Naive thymus-derived CD8-positive, alpha-beta T cell (primary cell): Measurements from ENCODE around the gene DOCK11. TPM values are rescaled to one million over a fixed set of nuclear protein-coding genes. Genes with fewer than 3 reads are reported as not detected.
A peak's percentile ranks its signal among the peaks of the same experiment; 100 is the strongest.
"Not testable (repeated sequence)": the region's sequence is repeated elsewhere in the genome, so short reads cannot be mapped to it uniquely, and the experiment has no call there.

Experiments
- ATAC-seq, 2 donors: fragments of 150-1000 bp; cut with Tn5 transposase in 1 of 2; sonication (Bioruptor Pico), chemical (Tn5 transposase) in 1 of 2; 1 replicate in 1 of 2; 2 replicates in 1 of 2; pipeline ENCODE4 v1.10.0; 2021; ENCODE audit warnings: mild to moderate bottlenecking in 2 of 2, moderate library complexity in 2 of 2
- POLR2A ChIA-PET: fragments of 350-600 bp; sonication (Branson Sonifier 250); formaldehyde crosslinking; loops from one replicate; lab custom pipeline; 2021; ENCODE audit warnings: antibody characterized with exemption; lab: Charles Lee
- DNase-seq, 10 donors: peaks; one replicate each; pipeline versions ENCODE4 v3.0.0 to v3.0.0-alpha.2; 2020 to 2022
- H3K27ac Mint-ChIP-seq, 10 donors: one replicate each; pipeline ENCODE4 v1.8.0; 2020 to 2022; ENCODE audit warnings: mild to moderate bottlenecking in 10 of 10, mixed read lengths in 10 of 10, moderate library complexity in 4 of 10, inconsistent platforms in 1 of 10
- H3K27me3 Mint-ChIP-seq, 5 donors: one replicate each; pipeline ENCODE4 v1.8.0; 2021 to 2022; ENCODE audit warnings: mixed read lengths in 5 of 5
- H3K36me3 Mint-ChIP-seq, 3 donors: one replicate each; pipeline ENCODE4 v1.8.0; 2020 to 2022; ENCODE audit warnings: mixed read lengths in 3 of 3, mild to moderate bottlenecking in 2 of 3, inconsistent platforms in 1 of 3
- H3K4me1 Mint-ChIP-seq, 4 donors: one replicate each; pipeline ENCODE4 v1.8.0; 2021 to 2022; ENCODE audit warnings: mixed read lengths in 4 of 4
- H3K4me3 Mint-ChIP-seq, 10 donors: one replicate each; pipeline ENCODE4 v1.8.0; 2020 to 2022; ENCODE audit warnings: mild to moderate bottlenecking in 10 of 10, mixed read lengths in 10 of 10, moderate library complexity in 6 of 10, inconsistent platforms in 1 of 10
- H3K9me3 Mint-ChIP-seq, 9 donors: one replicate each; pipeline ENCODE4 v1.8.0; 2020 to 2022; ENCODE audit warnings: mixed read lengths in 9 of 9, mild to moderate bottlenecking in 3 of 9, inconsistent platforms in 1 of 9, moderate library complexity in 1 of 9
- polyA plus RNA-seq, 3 donors: library from polyadenylated mRNA; unstranded; fragments of 300-500 nt; fragmentation: Illumina TruSeq; gene quantifications; one replicate each; pipeline ENCODE4 v1.2.3, GENCODE V29; 2021
- total RNA-seq, 8 experiments: library from RNA in 2 of 8; stranded (reverse) in 2 of 8; gene quantifications; one replicate each; pipeline ENCODE4 v1.2.3 and lab custom pipeline; 2021 to 2026

Gene DOCK11
- total and polyA plus RNA-seq, 5 experiments from 2014 or later = 20.9 to 116 (median 26.6) TPM

GRCh38 chrX:118724775-118725174 is 229.2 kb downstream of the DOCK11 start:
- H3K36me3 Mint-ChIP-seq = no peaks in the 10 kb centered on the region
- POLR2A ChIA-PET = no interaction called here
- H3K27me3 Mint-ChIP-seq = peaks cover 4 to 26% (median 16%) of the 10 kb centered on the region in 5 donors
- peaks cover 0 to 6% (median 0%) of the 10 kb centered on the region in 9 donors for H3K9me3 Mint-ChIP-seq
- H3K27ac Mint-ChIP-seq = no peak overlapping the region
- H3K4me3 Mint-ChIP-seq = no peak overlapping the region
- ATAC-seq = no peak
- DNase-seq = no peak
- peaks cover 1 to 50% (median 5%) of the 10 kb centered on the region in 4 donors for H3K4me1 Mint-ChIP-seq

GRCh38 chrX:118726396-118726795 is 230.8 kb downstream of the DOCK11 start:
- POLR2A ChIA-PET = interaction anchor here (0.6 kb wide), 1 partner anchor 9 kb away, joined by 3 read pairs; no protein-coding TSS in a partner anchor
- Mint-ChIP-seq H3K27me3 (peaks cover 7 to 26% (median 15%) of the 10 kb centered on the region in 5 donors), H3K9me3 (peaks cover 0 to 3% (median 0%) of the 10 kb centered on the region in 9 donors), H3K4me3 (peak overlapping the region in 8 of 10 donors; percentile 13 to 70 (median 49)), H3K4me1 (peaks cover 1 to 48% (median 5%) of the 10 kb centered on the region in 4 donors), H3K36me3 (no peaks in the 10 kb centered on the region), H3K27ac (no peak overlapping the region)
- DNase-seq (no peak), ATAC-seq (no peak)

- peaks cover 1 to 48% (median 5%) of the 10 kb centered on the region in 4 donors for H3K4me1 Mint-ChIP-seq
- ATAC-seq = peak; percentile 32 to 67
- H3K36me3 Mint-ChIP-seq = no peaks in the 10 kb centered on the region
- peak in 2 of 10 donors; percentile 5 to 9 for DNase-seq
- peak within 1 kb of the TSS in 1 of 10 donors; percentile 25 for H3K27ac Mint-ChIP-seq
- peaks cover 7 to 26% (median 15%) of the 10 kb centered on the region in 5 donors for H3K27me3 Mint-ChIP-seq
- POLR2A ChIA-PET = interaction anchor here (0.6 kb wide), 1 partner anchor 8 kb away, joined by 3 read pairs; no protein-coding TSS in a partner anchor
- H3K9me3 Mint-ChIP-seq = peaks cover 0 to 3% (median 0%) of the 10 kb centered on the region in 9 donors
- H3K4me3 Mint-ChIP-seq = peak within 1 kb of the TSS; percentile 49 to 77 (median 62)
These were observed 231.5 kb downstream of the DOCK11 start, which contains the start of gene IL13RA1 for GRCh38 chrX:118726887-118727685. TSS of gene IL13RA1 (plus strand) at chrX:118727606. CDS start at chrX:118727639, 33 bp downstream.

GRCh38 chrX:118727686-118728339 is 232.2 kb downstream of the DOCK11 start:
- no peak for DNase-seq
- H3K4me3 Mint-ChIP-seq = peak overlapping the region; percentile 49 to 77 (median 62)
- peaks cover 0 to 3% (median 0%) of the 10 kb centered on the region in 9 donors for H3K9me3 Mint-ChIP-seq
- H3K4me1 Mint-ChIP-seq = peaks cover 1 to 48% (median 4%) of the 10 kb centered on the region in 4 donors
- no peaks in the 10 kb centered on the region for H3K36me3 Mint-ChIP-seq
- POLR2A ChIA-PET = interaction anchor here (0.6 kb wide), 1 partner anchor 1856 kb away, joined by 3 read pairs; no protein-coding TSS in a partner anchor
- no peak overlapping the region for H3K27ac Mint-ChIP-seq
- peak in 1 of 2 donors; percentile 41 for ATAC-seq
- peaks cover 7 to 26% (median 15%) of the 10 kb centered on the region in 5 donors for H3K27me3 Mint-ChIP-seq

GRCh38 chrX:118729042-118729652 is 233.5 kb downstream of the DOCK11 start:
- H3K36me3 Mint-ChIP-seq = no peaks in the 10 kb centered on the region
- no peak for ATAC-seq
- peaks cover 10 to 24% (median 13%) of the 10 kb centered on the region in 5 donors for H3K27me3 Mint-ChIP-seq
- peaks cover 1 to 38% (median 4%) of the 10 kb centered on the region in 4 donors for H3K4me1 Mint-ChIP-seq
- H3K27ac Mint-ChIP-seq = peak overlapping the region in 1 of 10 donors; percentile 48
- peaks cover 0 to 4% (median 0%) of the 10 kb centered on the region in 9 donors for H3K9me3 Mint-ChIP-seq
- POLR2A ChIA-PET = no interaction called here
- no peak for DNase-seq
- H3K4me3 Mint-ChIP-seq = peak overlapping the region in 2 of 10 donors; percentile 23 to 59

- POLR2A ChIA-PET = no interaction called here
- H3K27ac Mint-ChIP-seq = peak overlapping the region in 1 of 10 donors; percentile 9
- no peak overlapping the region for H3K4me3 Mint-ChIP-seq
- peaks cover 0 to 5% (median 2%) of the 10 kb centered on the region in 9 donors for H3K9me3 Mint-ChIP-seq
- H3K4me1 Mint-ChIP-seq = peaks cover 1 to 25% (median 4%) of the 10 kb centered on the region in 4 donors
- no peaks in the 10 kb centered on the region for H3K36me3 Mint-ChIP-seq
- no peak for ATAC-seq
- no peak for DNase-seq
- peaks cover 13 to 22% (median 15%) of the 10 kb centered on the region in 5 donors for H3K27me3 Mint-ChIP-seq
These were observed 235.1 kb downstream of the DOCK11 start for GRCh38 chrX:118730500-118731247.

- ATAC-seq, POLR2A ChIA-PET, H3K36me3 Mint-ChIP-seq, H3K4me3 Mint-ChIP-seq, DNase-seq, H3K27ac Mint-ChIP-seq: not testable (repeated sequence)
- Mint-ChIP-seq H3K27me3 (peaks cover 13 to 23% (median 19%) of the 10 kb centered on the region in 5 donors), H3K4me1 (peaks cover 0 to 25% (median under 1%) of the 10 kb centered on the region in 4 donors), H3K9me3 (peaks cover 0 to 22% (median 2%) of the 10 kb centered on the region in 9 donors)
These were observed 236.9 kb downstream of the DOCK11 start for GRCh38 chrX:118732551-118732950.

GRCh38 chrX:118734909-118735308 is 239.3 kb downstream of the DOCK11 start:
- H3K27me3 Mint-ChIP-seq = peaks cover 13 to 23% (median 19%) of the 10 kb centered on the region in 5 donors
- H3K36me3 Mint-ChIP-seq = peaks cover 0 to 15% (median 6%) of the 10 kb centered on the region in 3 donors
- ATAC-seq = no peak
- H3K4me1 Mint-ChIP-seq = peaks cover 0 to 15% (median 0%) of the 10 kb centered on the region in 4 donors
- H3K27ac Mint-ChIP-seq = no peak overlapping the region
- H3K4me3 Mint-ChIP-seq = no peak overlapping the region
- no peak for DNase-seq
- POLR2A ChIA-PET = interaction anchor here (0.7 kb wide), 1 partner anchor 8 kb away, joined by 3 read pairs; no protein-coding TSS in a partner anchor
- peaks cover 0 to 30% (median 2%) of the 10 kb centered on the region in 9 donors for H3K9me3 Mint-ChIP-seq

Other genes with a start within 250 kb of the DOCK11 start
- 10 to 100 TPM; 17.9 to 20.8 TPM for gene WDR44, start 149.7 kb upstream of the DOCK11 start, total RNA-seq
- gene WDR44, start 149.7 kb upstream of the DOCK11 start, polyA plus RNA-seq = 1 to 10 TPM; 7.2 to 8.6 (median 8.3) TPM
- gene IL13RA1, start 231.8 kb downstream of the DOCK11 start, total RNA-seq = 1 to 10 TPM in 1 of 2 experiments, under 1 TPM in 1; 0.94 to 1.3 TPM
- under 1 TPM in 2 of 3 donors, not detected in 1; 0.06 TPM for gene IL13RA1, start 231.8 kb downstream of the DOCK11 start, polyA plus RNA-seq